ENCODE data around the gene DIS3L2. TPM values are rescaled to one million over a fixed set of nuclear protein-coding genes. Genes with fewer than 3 reads are reported as not detected.

DIS3L2 gene
- total RNA-seq, 1 donor from 2014 or later = 33.0 TPM

DNA sequence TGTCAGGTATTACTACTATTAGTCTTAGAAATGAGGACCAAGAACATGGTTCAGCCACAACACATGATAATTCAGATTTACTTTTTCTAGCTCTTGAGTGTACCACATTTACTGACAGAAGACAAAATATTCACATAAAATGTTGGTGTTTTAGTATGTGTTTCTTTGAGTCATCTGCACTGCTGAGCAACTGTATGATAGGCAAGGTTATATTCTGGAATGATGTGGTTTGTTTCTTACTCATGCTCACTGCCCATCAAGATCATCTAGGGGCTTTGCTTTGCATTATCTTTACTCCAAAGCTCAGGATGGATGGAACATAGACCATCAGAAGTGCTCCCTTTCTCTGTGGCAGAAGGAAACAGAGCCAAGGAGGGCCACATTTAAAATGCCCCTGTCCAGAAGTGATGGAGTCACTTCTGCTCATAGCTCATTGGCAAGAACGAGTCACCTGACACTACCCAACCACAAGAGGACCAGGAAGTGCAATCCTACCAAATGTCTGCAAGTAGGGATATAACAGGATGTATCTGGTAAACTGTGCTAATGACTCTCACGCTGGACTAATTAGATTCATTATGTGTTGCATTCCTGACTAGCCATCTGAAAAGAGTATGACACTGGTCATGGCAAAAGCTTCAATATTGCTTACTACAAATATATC is 81.5 kb downstream of the DIS3L2 start:
- FAIRE-seq (no peak), DNase-seq (ENCODE audit: low spot score in 2 of 2) (no peak)

DNA sequence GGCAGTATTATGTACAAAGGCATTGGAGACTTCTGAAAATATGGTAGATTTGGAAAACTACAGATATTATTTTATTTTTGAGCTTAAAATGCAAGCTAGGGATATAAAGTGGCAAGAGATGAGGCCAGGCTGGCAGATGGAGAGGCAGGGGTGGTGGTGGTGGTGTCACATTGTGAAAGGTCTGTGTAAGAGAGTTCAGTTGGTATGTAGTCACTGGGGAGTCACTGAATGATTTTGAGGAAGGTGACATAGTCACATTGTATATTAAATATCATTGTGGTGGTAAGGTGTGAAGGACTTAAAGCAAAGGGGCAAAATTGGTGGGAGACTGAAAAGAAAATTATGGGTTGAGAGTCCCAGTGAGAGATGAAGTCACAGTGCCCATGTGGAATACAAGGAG is 82.5 kb downstream of the DIS3L2 start:
- no peak for DNase-seq (ENCODE audit: low spot score in 2 of 2)
- FAIRE-seq = no peak

- DNase-seq (ENCODE audit: low spot score in 2 of 2) (no peak), FAIRE-seq (no peak)
Observed at GRCh38 chr2:232049350-232049749, 87.8 kb downstream of the DIS3L2 start.

DNA sequence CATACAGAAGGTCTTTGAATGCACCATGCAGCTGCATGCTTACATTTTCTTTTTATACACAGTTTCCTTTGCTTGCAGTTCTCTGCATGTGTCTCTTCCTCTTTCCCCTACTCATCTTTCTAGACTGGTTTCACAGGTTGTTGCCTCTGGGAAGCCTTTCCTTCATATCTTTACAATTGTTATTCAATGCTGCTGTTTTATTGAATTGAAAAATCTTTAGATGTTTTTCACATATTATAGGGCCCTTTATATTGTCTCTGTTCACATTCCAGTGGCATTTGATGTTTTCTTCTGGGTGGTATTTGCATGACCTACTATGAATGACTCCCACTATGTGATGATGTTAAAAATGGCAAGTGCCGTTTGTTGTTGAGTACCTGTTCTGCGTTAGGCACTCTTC is 91.1 kb downstream of the DIS3L2 start:
- DNase-seq (ENCODE audit: low spot score in 2 of 2) (no peak), FAIRE-seq (no peak)

DNA sequence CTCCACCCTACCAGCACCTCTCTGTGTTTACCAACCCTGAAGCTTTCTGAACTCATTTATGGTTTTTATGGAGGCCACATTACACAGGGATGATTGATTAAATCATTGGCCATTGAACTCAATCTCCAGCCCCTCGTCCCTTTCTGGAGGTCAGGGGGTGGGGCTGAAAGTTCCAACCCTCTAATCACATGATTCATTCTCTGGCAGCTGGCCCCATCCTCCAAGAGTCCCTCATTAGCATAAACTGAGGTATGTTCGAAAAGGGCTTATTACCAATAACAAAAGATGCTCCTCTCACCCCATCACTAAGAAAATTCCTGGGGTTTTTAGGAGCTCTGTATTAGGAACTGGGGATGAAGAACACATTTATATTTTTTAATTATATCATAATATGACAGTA is 92.3 kb downstream of the DIS3L2 start:
- DNase-seq (ENCODE audit: low spot score in 2 of 2) = no peak
- FAIRE-seq = no peak

DNA sequence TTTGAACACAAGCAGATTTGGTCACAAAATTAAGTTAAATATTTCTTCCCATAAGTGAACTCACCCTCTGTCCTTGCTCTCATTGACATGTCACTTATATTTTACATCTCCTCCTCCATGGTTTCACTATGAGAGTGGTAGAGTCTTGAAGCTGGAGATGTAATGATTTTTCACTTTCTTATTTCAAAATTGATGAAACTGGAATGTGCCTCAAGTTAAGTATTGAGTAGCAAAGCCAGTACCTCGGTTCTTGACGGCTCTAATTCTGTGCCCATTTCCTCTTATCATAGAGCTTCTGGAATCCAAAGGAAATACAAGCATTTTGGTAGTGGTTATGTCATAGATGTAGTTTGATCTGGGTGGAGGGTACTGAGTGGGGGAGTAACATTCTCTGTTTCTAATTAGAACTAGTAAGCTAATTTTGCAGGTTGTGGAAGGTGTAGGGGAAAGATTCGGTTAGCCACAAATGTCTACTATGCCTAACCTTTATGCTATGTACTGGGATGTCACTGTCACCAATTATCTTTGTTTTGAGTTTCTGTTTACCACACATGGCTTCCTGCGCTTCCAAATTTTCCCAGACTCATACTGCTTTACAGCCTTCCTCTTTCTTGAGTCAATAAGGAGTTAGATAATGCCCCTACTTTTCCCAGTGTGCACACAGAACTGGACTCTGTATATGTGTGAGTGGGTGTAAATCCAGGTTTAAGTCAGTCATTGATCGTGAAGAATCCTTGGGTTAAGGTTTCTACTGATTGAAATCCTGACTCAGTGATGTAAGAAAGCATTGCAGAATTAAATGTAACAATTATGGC is 96.8 kb downstream of the DIS3L2 start:
- DNase-seq (ENCODE audit: low spot score in 2 of 2) (no peak), FAIRE-seq (no peak)

GRCh38 chr2:232058931-232059330 is 97.4 kb downstream of the DIS3L2 start:
- FAIRE-seq (no peak), DNase-seq (ENCODE audit: low spot score in 2 of 2) (no peak)

GRCh38 chr2:232061265-232061664 is 99.8 kb downstream of the DIS3L2 start:
- DNase-seq (ENCODE audit: low spot score in 2 of 2) (no peak), FAIRE-seq (no peak)

GRCh38 chr2:232073026-232073425 is 111.5 kb downstream of the DIS3L2 start:
- FAIRE-seq (no peak), DNase-seq (ENCODE audit: low spot score in 2 of 2) (no peak)

DNA sequence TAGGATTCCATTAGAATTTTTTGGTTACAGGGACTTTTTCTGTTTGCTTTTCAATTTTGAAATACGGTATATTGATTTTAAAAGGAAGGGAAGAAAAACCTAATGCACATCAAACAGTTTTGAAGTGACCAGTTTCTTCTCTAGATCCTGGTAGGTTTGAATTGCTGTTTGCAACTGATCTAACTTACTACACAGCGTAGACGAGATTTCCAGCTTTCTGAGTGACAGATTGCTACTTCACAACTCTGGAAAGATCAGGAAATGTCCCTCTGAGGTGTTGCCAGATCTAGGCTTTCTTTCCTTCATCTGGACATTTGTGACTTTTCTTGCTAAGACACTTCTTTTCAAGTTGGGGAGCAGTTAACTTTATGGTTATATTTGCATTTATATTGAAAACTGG is 112.2 kb downstream of the DIS3L2 start:
- DNase-seq (ENCODE audit: low spot score in 2 of 2) (no peak), FAIRE-seq (no peak)

- FAIRE-seq (no peak), DNase-seq (ENCODE audit: low spot score in 2 of 2) (no peak)
Observed at GRCh38 chr2:232075080-232075479, 113.6 kb downstream of the DIS3L2 start.

DNA sequence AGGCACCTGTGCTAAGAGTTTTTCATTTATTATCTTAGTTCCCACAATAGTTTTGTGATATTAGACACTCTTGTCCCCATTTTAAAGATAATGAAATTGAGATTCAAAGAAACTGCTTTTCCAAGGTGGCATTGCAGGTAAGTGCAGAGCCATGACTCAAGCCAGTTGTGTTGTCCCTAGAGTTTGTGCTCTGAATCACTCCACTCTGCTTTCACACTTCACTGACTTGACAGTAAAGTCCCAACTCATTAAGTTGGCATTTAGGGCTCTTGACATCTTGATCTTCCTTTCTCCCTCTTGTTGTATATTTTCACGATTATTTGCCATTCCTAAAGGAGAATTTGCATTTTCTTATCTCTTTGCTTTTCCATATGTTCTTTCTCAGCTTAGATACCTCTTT is 114.3 kb downstream of the DIS3L2 start:
- no peak for DNase-seq (ENCODE audit: low spot score in 2 of 2)
- FAIRE-seq = no peak

DNA sequence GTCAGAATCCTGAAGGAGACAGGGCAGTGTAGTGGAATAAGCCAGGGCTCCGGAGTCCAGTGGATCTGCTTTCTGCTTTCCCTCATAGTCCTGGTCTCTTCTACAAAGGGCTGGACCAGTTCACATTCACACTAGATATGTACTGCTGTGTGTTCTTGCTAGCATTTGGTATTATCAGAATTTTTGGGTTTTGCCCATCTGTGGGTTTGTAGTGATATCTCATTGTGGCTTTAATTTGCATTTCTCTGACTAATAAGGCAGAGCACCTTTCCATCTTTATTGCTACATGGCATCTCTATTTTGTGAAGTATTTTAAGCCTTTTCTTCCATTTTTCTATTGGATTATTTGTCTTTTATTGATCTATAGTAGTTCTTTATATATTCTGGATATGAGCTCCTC is 114.8 kb downstream of the DIS3L2 start:
- no peak for DNase-seq (ENCODE audit: low spot score in 2 of 2)

GRCh38 chr2:232076736-232077135 is 115.2 kb downstream of the DIS3L2 start:
- DNase-seq (ENCODE audit: low spot score in 2 of 2) (no peak), FAIRE-seq (no peak)

More for the DNA sequence above, 114.8 kb downstream of the DIS3L2 start:
- no peak for FAIRE-seq

GRCh38 chr2:232085164-232085563 is 123.7 kb downstream of the DIS3L2 start:
- DNase-seq (ENCODE audit: low spot score in 2 of 2) (no peak), FAIRE-seq (peak; percentile 70)

DNA sequence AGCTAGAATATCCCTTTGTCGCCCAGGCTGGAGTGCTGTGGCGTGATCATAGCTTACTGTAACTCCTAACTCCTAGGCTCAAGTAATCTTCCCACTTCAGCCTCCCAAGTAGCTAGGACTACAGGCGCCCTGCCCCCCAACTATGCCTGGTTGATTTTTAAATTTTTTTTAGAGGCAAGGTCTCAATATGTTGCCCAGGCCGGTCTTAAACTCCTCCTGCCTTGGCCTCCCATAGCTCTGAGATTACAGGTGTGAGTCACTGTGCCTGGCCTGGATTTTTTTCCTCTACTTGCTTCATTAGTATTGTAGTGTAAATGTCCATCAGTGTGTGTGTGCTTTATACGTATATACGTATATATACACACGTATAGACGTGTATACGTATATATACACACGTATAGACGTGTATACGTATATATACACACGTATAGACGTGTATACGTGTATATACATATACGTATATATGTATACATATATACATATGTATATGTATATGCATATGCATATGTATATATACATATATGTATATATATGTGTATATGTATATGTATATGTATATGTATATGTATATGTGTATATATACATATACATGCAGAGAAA is 124.4 kb downstream of the DIS3L2 start:
- FAIRE-seq = peak; percentile 28
- DNase-seq (ENCODE audit: low spot score in 2 of 2) = no peak

DNA sequence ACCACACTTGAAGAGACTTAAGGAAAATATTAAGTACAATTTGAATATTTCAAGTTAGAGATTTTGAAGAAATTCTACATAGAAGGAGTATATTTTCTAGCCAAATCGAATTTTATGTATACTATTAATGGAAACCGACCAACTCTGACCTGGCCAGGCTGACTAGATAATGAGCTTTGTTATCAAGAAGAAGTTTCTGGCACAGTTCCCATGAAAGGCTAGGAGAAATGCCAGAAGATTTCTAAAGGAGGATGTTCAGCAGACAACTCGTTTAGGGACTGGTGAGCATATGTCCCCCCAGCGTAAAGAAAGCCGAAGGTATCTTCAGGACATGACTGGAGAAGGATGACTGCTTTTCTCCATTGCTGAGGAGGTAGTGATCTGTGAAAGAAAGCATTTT is 127.3 kb downstream of the DIS3L2 start:
- no peak for FAIRE-seq
- no peak for DNase-seq (ENCODE audit: low spot score in 2 of 2)

DNA sequence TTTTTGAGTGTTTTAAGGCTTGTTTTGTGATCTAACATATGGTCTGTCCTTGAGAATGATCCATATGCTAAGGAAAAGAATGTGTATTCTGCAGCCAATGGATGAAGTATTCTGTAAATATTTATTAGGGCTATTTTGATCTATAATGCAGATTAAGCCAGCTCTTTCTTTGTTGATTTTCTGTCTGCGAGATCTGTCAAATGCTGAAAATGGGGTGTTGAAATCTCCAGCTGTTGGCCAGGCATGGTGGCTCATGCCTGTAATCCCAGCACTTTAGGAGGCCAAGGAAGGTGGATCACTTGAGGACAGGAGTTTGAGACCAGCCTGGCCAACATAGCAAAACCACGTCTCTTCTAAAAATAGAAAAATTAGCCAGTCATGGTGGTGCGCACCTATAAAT is 132.7 kb downstream of the DIS3L2 start:
- FAIRE-seq (no peak), DNase-seq (ENCODE audit: low spot score in 2 of 2) (no peak)

- FAIRE-seq (no peak), DNase-seq (ENCODE audit: low spot score in 2 of 2) (no peak)
Observed at GRCh38 chr2:232094883-232095282, 133.4 kb downstream of the DIS3L2 start.

DNA sequence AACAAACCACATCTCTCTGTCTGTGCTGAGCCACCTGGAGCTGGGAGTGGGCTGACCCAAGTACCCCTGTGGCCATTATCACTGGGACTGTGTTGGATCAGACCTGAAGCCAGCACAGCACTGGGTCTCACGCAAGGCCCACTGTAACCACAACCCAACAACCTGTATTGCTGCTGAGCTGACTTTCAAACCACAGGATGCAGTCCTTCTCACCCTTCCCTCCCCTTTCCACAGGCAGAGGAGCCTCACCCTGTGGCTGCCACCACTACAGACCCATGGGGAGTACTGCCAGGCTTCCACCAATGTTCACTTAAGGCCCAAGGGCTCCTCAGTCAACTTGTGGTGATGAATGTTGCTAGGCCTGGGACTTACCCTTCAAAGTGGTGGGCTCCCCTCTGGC is 135.7 kb downstream of the DIS3L2 start:
- DNase-seq (ENCODE audit: low spot score in 2 of 2) = no peak
- FAIRE-seq = no peak

DNA sequence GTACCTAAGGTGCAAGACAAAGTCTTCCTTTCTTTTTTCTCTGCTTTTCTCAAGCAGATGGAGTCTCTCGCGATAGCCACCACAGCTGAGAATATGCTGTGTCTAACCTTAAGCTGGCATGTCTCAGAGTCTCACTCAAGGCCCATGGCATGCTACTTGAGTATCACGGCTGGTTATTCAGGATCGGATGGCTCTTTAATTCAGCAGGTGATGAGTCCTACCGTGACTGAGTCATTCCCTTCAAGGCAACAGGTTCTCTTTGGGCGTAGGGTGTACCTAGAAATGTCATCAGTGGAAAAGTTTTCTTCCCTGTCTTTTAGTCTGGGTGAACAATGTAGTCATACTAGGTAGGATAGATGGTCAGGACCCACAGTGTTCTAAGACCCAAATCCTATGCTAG is 136.2 kb downstream of the DIS3L2 start:
- FAIRE-seq (no peak), DNase-seq (ENCODE audit: low spot score in 2 of 2) (no peak)

GRCh38 chr2:232102380-232102779 is 140.9 kb downstream of the DIS3L2 start:
- DNase-seq (ENCODE audit: low spot score in 2 of 2) (no peak), FAIRE-seq (no peak)

Measured in frontal cortex (tissue), 4 donors.